Measurements from ENCODE around the gene TRIM8. TPM values are rescaled to one million over a fixed set of nuclear protein-coding genes. Genes with fewer than 3 reads are reported as not detected.

TRIM8 gene
- total RNA-seq, 3 donors from 2014 or later (not counting 1 experiment from before 2014, with no cell fraction given) = 81.9 to 87.8 (median 86.2) TPM

DNA sequence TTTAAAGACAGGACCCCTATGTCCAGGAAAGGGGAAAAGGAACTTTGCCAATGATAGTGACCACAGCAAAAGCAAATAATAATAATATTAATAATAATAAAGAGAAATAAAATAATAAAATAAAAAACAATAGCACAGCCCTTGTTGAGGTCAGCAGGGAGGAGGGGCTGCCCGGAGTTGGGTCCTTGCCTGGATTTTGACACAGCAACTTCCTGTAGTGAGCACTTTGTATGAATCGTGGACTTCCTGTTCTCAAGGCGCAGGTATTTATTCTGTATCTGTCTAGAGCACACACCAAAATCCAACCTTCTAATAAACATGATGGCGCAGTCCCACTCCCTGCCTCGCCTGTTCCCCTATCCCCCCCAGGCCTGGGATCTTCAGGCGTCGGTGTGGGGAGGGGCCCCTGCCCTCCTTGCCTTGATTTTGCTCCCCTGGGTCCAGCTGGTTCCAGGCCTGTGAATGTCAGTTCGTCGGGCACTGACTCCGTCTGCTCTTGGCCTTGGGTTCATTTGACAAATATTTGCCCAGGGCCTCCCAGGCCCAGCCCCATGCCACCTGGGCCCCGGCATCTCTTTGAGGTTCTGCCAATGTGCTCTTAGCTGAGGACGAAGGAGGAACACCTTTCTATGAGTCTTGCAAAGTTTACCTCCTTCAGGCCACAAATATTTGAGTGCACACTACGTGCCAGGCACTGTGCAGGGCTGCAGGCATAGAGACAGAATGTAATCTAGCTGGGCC is 13.9 kb downstream of the TRIM8 start:
- Mint-ChIP-seq H3K36me3 (no peaks in the 10 kb centered on the region), H3K27me3 (ENCODE audit: low read depth in 2 of 2) (no peaks in the 10 kb centered on the region), H3K4me1 (peaks cover 29 to 54% of the 10 kb centered on the region in 2 donors), H3K4me3 (peak overlapping the region; percentile 17), H3K27ac (peak overlapping the region; percentile 80 to 85), H3K9me3 (no peaks in the 10 kb centered on the region)
- H3K27me3 ChIP-seq (ENCODE audit: control insufficient read depth, insufficient read depth, low read length) = no peaks in the 10 kb centered on the region
- H3K27ac ChIP-seq (ENCODE audit: low read length) = no peak overlapping the region
- no peak for DNase-seq
- intact Hi-C loops (cut with micrococcal nuclease) = no loop called here
- WGBS (ENCODE audit: insufficient coverage) = 76% methylated on average over 13 of the region's 13 CpGs
- H3K9me3 ChIP-seq (ENCODE audit: control insufficient read depth, insufficient read depth, low read length) = no peaks in the 10 kb centered on the region
- ATAC-seq = no peak
- TF ChIP-seq, protein P1, sequence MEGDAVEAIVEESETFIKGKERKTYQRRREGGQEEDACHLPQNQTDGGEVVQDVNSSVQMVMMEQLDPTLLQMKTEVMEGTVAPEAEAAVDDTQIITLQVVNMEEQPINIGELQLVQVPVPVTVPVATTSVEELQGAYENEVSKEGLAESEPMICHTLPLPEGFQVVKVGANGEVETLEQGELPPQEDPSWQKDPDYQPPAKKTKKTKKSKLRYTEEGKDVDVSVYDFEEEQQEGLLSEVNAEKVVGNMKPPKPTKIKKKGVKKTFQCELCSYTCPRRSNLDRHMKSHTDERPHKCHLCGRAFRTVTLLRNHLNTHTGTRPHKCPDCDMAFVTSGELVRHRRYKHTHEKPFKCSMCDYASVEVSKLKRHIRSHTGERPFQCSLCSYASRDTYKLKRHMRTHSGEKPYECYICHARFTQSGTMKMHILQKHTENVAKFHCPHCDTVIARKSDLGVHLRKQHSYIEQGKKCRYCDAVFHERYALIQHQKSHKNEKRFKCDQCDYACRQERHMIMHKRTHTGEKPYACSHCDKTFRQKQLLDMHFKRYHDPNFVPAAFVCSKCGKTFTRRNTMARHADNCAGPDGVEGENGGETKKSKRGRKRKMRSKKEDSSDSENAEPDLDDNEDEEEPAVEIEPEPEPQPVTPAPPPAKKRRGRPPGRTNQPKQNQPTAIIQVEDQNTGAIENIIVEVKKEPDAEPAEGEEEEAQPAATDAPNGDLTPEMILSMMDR (IDR thresholded peaks at IDR 0.05) = no peak
- H3K4me3 ChIP-seq (ENCODE audit: low read length) = no peak overlapping the region
- H3K4me1 ChIP-seq (ENCODE audit: control insufficient read depth, insufficient read depth, low read length) = peaks cover 59% of the 10 kb centered on the region
- H3K36me3 ChIP-seq (ENCODE audit: control insufficient read depth, insufficient read depth, low read length) = peaks cover 49% of the 10 kb centered on the region

DNA sequence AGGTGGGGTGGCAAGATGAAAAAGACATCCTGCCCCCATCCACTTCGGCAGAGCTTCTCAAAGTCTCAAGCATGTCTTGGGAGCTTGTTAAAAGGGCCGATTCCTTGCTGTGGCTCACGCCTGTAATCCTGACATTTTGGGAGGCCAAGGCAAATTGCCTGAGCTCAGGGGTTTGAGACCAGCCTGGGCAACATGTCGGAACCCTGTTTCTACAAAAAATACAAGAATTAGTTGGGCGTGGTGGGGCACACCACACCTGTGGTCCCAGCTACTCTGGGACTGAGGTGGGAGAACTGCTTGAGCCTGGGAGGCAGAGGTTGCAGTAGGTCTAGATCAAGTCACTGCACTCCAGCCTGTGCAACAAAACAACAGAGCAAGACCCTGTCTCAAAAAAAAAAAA is 14.5 kb downstream of the TRIM8 start:
- WGBS (ENCODE audit: insufficient coverage) = 68% methylated on average over 5 of the region's 5 CpGs
- Mint-ChIP-seq H3K27ac (peak overlapping the region; percentile 80 to 85), H3K36me3 (no peaks in the 10 kb centered on the region), H3K4me3 (no peak overlapping the region), H3K4me1 (peaks cover 23 to 47% of the 10 kb centered on the region in 2 donors), H3K27me3 (ENCODE audit: low read depth in 2 of 2) (no peaks in the 10 kb centered on the region), H3K9me3 (no peaks in the 10 kb centered on the region)
- no peaks in the 10 kb centered on the region for H3K27me3 ChIP-seq (ENCODE audit: control insufficient read depth, insufficient read depth, low read length)
- peaks cover 45% of the 10 kb centered on the region for H3K36me3 ChIP-seq (ENCODE audit: control insufficient read depth, insufficient read depth, low read length)
- no peaks in the 10 kb centered on the region for H3K9me3 ChIP-seq (ENCODE audit: control insufficient read depth, insufficient read depth, low read length)
- intact Hi-C loops (cut with micrococcal nuclease) = no loop called here
- H3K4me1 ChIP-seq (ENCODE audit: control insufficient read depth, insufficient read depth, low read length) = peaks cover 53% of the 10 kb centered on the region
- TF ChIP-seq, protein P1 (IDR thresholded peaks at IDR 0.05) = no peak
- ATAC-seq (no peak), DNase-seq (no peak)
- H3K27ac ChIP-seq (ENCODE audit: low read length) = no peak overlapping the region
- no peak overlapping the region for H3K4me3 ChIP-seq (ENCODE audit: low read length)

DNA sequence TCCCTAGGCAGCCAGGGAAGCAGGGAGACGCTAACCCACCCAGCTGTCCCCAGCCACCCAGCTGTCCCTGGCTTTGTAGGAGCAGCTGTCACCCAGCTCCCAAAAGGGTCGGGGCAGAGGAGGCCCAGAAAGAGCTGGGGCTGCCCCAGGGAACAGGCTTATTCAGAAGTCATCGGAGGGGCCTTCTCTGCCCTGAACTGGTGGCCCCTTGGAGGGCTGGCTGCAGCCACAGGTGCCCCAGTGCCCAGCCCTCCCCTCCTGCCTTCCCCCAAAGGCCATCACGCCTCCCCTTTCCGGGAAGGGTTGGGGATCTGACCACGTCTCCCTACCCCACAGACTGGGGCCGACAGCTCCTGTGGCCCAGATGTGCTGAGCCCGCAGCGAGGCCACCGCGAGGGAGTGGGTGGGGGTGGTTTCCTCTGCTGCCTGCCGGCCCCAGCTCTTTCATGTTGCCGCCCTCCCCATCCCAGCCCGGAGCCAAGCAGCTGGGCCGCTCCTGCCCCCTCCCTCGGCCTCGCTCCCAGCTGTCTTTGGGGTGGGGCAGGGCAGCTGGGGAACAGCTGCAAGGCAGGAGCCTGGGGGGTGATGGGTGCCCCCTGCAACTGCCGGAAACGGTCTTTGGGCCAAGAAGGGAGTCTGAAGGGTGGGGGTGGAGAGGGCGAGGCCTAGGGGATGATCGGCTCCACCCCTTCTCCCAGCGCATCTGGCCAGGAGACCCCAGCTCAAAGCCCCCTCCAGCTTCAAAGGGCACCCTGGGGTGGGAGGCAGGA is 16.8 kb downstream of the TRIM8 start:
- Histone ChIP-seq H3K4me3 (ENCODE audit: low read length) (peak overlapping the region; percentile 10), H3K27me3 (ENCODE audit: control insufficient read depth, insufficient read depth, low read length) (no peaks in the 10 kb centered on the region), H3K27ac (ENCODE audit: low read length) (peak overlapping the region; percentile 65), H3K9me3 (ENCODE audit: control insufficient read depth, insufficient read depth, low read length) (no peaks in the 10 kb centered on the region), H3K36me3 (ENCODE audit: control insufficient read depth, insufficient read depth, low read length) (peaks cover 25% of the 10 kb centered on the region), H3K4me1 (ENCODE audit: control insufficient read depth, insufficient read depth, low read length) (peaks cover 39% of the 10 kb centered on the region)
- TF ChIP-seq, protein P1 (IDR thresholded peaks at IDR 0.05) = no peak
- 2% methylated on average over 20 of the region's 22 CpGs for WGBS (ENCODE audit: insufficient coverage)
- Mint-ChIP-seq H3K9me3 (no peaks in the 10 kb centered on the region), H3K27ac (peak overlapping the region; percentile 74 to 89), H3K4me3 (peak overlapping the region; percentile 75), H3K4me1 (peaks cover 11 to 35% of the 10 kb centered on the region in 2 donors), H3K36me3 (no peaks in the 10 kb centered on the region), H3K27me3 (ENCODE audit: low read depth in 2 of 2) (no peaks in the 10 kb centered on the region)
- ATAC-seq (peak; percentile 86 to 92 (median 88)), DNase-seq (peak; percentile 57 to 76)
- intact Hi-C loops (cut with micrococcal nuclease) = loop anchor here (1.0 to 5.0 kb wide), 3 partner anchors 14 to 51 kb away; partner anchors contain the start of genes ARL3 and SFXN2

Data from natural killer cell (primary cell).